K562 (cell line): ENCODE measurements around the gene AGO4. TPM values are rescaled to one million over a fixed set of nuclear protein-coding genes. Genes with fewer than 3 reads are reported as not detected.

Experiments used
- CBFA2T3 ChIP-seq: fragments of 450-650 bp; IDR thresholded peaks from 2 replicates; pipeline ENCODE4 v1.6.1; 2017
- DMBX1 ChIP-seq: fragments of 250-450 bp; sonication (Bioruptor Pico); IDR thresholded peaks from 2 replicates; pipeline ENCODE4 v1.8.0; 2022; ENCODE audit warnings: inconsistent platforms, mild to moderate bottlenecking, moderate library complexity, borderline replicate concordance
- E2F8 ChIP-seq: fragments of 450-650 bp; IDR thresholded peaks from 2 replicates; pipeline ENCODE4 v1.7.1; 2018; ENCODE audit warnings: mild to moderate bottlenecking, low read depth; ENCODE audit not compliant: partially characterized antibody
- EGR1 ChIP-seq: fragments of 450-650 bp; conservative IDR thresholded peaks from 2 replicates; pipeline ENCODE4 v1.6.1; 2017; ENCODE audit warnings: mild to moderate bottlenecking
- FOS ChIP-seq: IDR thresholded peaks from 3 replicates; pipeline ENCODE4 v1.6.1; 2011; ENCODE audit not compliant: insufficient read length; ENCODE audit errors: extremely low read depth
- FOXK2 ChIP-seq, 2 experiments: fragments of 450-650 bp; IDR thresholded peaks in 1 of 2; conservative IDR thresholded peaks in 1 of 2; 2 replicates each; pipeline ENCODE4 v1.6.1; 2016; ENCODE audit warnings: low read depth in 2 of 2, mild to moderate bottlenecking in 1 of 2
- HDGF ChIP-seq: fragments of 450-650 bp; IDR thresholded peaks from 2 replicates; pipeline ENCODE4 v1.6.1; 2016
- LARP7 ChIP-seq: fragments of 450-650 bp; IDR thresholded peaks from 2 replicates; pipeline ENCODE4 v1.6.1; 2016
- MECOM ChIP-seq: fragments of 250-450 bp; sonication (Bioruptor Pico); IDR thresholded peaks from 2 replicates; pipeline ENCODE4 v1.8.0; 2022; ENCODE audit warnings: inconsistent platforms
- MEIS2 ChIP-seq: fragments of 450-650 bp; IDR thresholded peaks from 2 replicates; pipeline ENCODE4 v1.6.1; 2014; ENCODE audit warnings: mild to moderate bottlenecking; ENCODE audit not compliant: partially characterized antibody
- MLX ChIP-seq, 2 experiments: fragments of 450-650 bp in 1 of 2; sonication (generic) in 1 of 2; formaldehyde crosslinking; conservative IDR thresholded peaks; 2 replicates each; pipeline versions ENCODE4 v1.4.0 to v1.8.1; 2020 to 2022; ENCODE audit warnings: mild to moderate bottlenecking in 1 of 2, missing genetic modification reagents in 1 of 2
- NBN ChIP-seq: fragments of 450-650 bp; IDR thresholded peaks from 2 replicates; pipeline ENCODE4 v1.6.1; 2016; ENCODE audit warnings: low read depth, mild to moderate bottlenecking
- SIRT6 ChIP-seq: IDR thresholded peaks from one replicate; pipeline ENCODE4 v1.6.1; 2012; ENCODE audit warnings: low read depth, mild to moderate bottlenecking, control low read depth, inconsistent platforms, low read length, moderate library complexity
- ZBTB34 ChIP-seq: fragments of 250-450 bp; sonication (Bioruptor Pico); IDR thresholded peaks from 2 replicates; pipeline ENCODE4 v1.8.0; 2021; ENCODE audit warnings: mild to moderate bottlenecking, moderate library complexity
- ZFP36 ChIP-seq: fragments of 150-350 bp; IDR thresholded peaks from 2 replicates; pipeline ENCODE4 v1.6.1; 2018; ENCODE audit warnings: low read length, low read depth; ENCODE audit not compliant: partially characterized antibody
- ZKSCAN1 ChIP-seq: fragments of 150-350 bp; IDR thresholded peaks from 2 replicates; pipeline ENCODE4 v1.6.1; 2016; ENCODE audit warnings: low read depth, low read length
- ZNF354B ChIP-seq: fragments of 250-450 bp; sonication (Bioruptor Pico); IDR thresholded peaks from 2 replicates; pipeline ENCODE4 v1.4.0; 2020
- ZNF589 ChIP-seq: fragments of 200-800 bp; sonication (Bioruptor generic); IDR thresholded peaks from 2 replicates; pipeline ENCODE4 v1.6.1; 2016; ENCODE audit warnings: low read depth, missing genetic modification characterization, missing compliant biosample characterization
- polyA plus RNA-seq, 8 experiments: library from polyadenylated mRNA; depleted of rRNA in 4 of 8; stranded (reverse) in 5 of 8; unstranded in 3 of 8; fragments of >200 nt; fragmentation: Nextera tagmentation in 2 of 8; fragmentation: Illumina TruSeq in 1 of 8; extraction: Ambion mirVana in 2 of 8; extraction: Trizol in 1 of 8; gene quantifications; 2 replicates each; pipeline versions ENCODE4 v1.2.1 to v1.2.3, GENCODE V29; 2011 to 2014; ENCODE audit warnings: inconsistent platforms in 1 of 8, missing spikeins in 1 of 8
- total RNA-seq, 7 experiments: library from RNA; depleted of rRNA in 6 of 7; stranded (reverse); fragments of >200 nt in 6 of 7; fragmentation: Illumina TruSeq in 2 of 7; extraction: Trizol in 2 of 7; gene quantifications; 2 replicates each; pipeline versions ENCODE4 v1.2.1 to v1.2.3, GENCODE V29; 2011 to 2021; ENCODE audit warnings: low replicate concordance in 1 of 7

Gene AGO4
- total and polyA plus RNA-seq, 9 of the 15 experiments (the other 6 are each of a cell fraction or from before 2014, with no cell fraction given) = 1.3 to 10.5 (median 6.5) TPM

GRCh38 chr1:35808450-35809113 is 766 bp downstream of the AGO4 start (continued):
- TF ChIP-seq ZBTB34 (CRISPR knock-in tag) (no peak), ZKSCAN1 (no peak), MECOM (CRISPR knock-in tag) (no peak), LARP7 (no peak), NBN (no peak), ZNF589 (CRISPR knock-in tag) (0 out of 2 replicates have a peak, but pooled peaks have one; percentile 39), MLX (CRISPR knock-in tag; conservative IDR thresholded peaks at IDR 0.05) (no peak), E2F8 (no peak), FOXK2 (conservative IDR thresholded peaks at IDR 0.05 in 1 of 2, IDR thresholded peaks at IDR 0.05 in 1 of 2; ENCODE audit: low read depth in 2 of 2) (no peak), CBFA2T3 (no peak), ZFP36 (no peak), FOS (no peak), SIRT6 (no peak), DMBX1 (no peak), MEIS2 (no peak), ZNF354B (CRISPR knock-in tag) (no peak), HDGF (no peak), EGR1 (no peak)
